H7 (cell line): ENCODE results near the gene MANBA. TPM values are rescaled to one million over a fixed set of nuclear protein-coding genes. Genes with fewer than 3 reads are reported as not detected.

Source experiments
- DNase-seq: peaks from one replicate; pipeline ENCODE4 v3.0.0; 2012
- H3K27me3 ChIP-seq: 2 replicates; pipeline ENCODE4 v1.6.0; 2011; ENCODE audit warnings: mild to moderate bottlenecking, low read length; ENCODE audit not compliant: control insufficient read depth, insufficient read depth
- H3K36me3 ChIP-seq: replicated peaks from 2 replicates; pipeline ENCODE4 v1.5.1; 2011; ENCODE audit warnings: low read length; ENCODE audit not compliant: control insufficient read depth, insufficient read depth
- H3K4me3 ChIP-seq: 2 replicates; pipeline ENCODE4 v1.5.1; 2011; ENCODE audit warnings: low read depth, mild to moderate bottlenecking, control low read depth, low read length, moderate library complexity; ENCODE audit not compliant: insufficient read depth
- total RNA-seq: library from RNA; depleted of rRNA; stranded (reverse); fragments of >200 nt; shearing (Covaris generic); gene quantifications from 2 replicates; pipeline ENCODE4 v1.2.3, GENCODE V29; 2014

The MANBA gene
- total RNA-seq, 1 experiment from 2014 or later = 16.1 TPM

GRCh38 chr4:102599886-102600285 is 160.9 kb downstream of the MANBA start:
- no peaks in the 10 kb centered on the region for H3K27me3 ChIP-seq
- no peak for DNase-seq
- H3K36me3 ChIP-seq = no peaks in the 10 kb centered on the region
- H3K4me3 ChIP-seq = no peak overlapping the region

- DNase-seq = no peak
- Histone ChIP-seq H3K4me3 (no peak overlapping the region), H3K36me3 (no peaks in the 10 kb centered on the region), H3K27me3 (no peaks in the 10 kb centered on the region)
Measured at GRCh38 chr4:102599455-102599854, 161.3 kb downstream of the MANBA start.

GRCh38 chr4:102598762-102599374 is 161.9 kb downstream of the MANBA start:
- no peak for DNase-seq
- H3K27me3 ChIP-seq = no peaks in the 10 kb centered on the region

DNA sequence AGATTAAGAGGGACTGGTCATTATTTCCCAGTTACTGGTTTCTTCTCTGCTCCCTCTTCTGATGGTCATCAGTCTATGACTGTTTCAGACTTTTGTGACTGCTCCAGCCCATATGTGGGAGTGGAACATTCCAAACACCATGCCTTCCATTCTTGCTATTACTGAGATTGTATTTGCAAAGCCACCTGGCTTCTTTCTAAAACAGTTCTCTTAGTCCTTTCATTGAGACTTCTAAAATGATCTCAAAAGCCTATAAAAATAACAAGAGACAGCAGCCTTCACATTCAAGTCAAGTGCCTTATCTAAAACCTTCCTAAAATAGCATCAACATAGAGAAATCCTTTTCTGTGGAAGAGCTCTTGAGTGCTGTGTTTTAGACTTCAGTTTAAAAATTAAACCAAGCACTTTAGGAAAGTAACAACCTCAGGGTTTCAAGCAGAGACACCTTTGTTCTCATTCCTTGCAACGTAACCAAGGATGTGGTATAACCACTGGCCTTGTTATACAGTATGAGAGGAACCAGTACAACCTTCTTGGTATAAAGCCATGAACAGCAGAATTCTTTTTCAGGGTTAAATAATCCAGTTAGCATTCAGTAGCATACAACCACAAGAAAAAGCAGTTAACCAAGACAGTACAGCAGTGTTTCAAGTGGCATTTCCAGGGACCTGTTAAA is 162.5 kb downstream of the MANBA start:
- H3K36me3 ChIP-seq = no peaks in the 10 kb centered on the region
- no peak for DNase-seq

More at GRCh38 chr4:102598762-102599374, 161.9 kb downstream of the MANBA start:
- H3K4me3 ChIP-seq = no peak overlapping the region
- H3K36me3 ChIP-seq = no peaks in the 10 kb centered on the region

GRCh38 chr4:102596532-102596931 is 164.2 kb downstream of the MANBA start:
- DNase-seq = no peak
- no peaks in the 10 kb centered on the region for H3K27me3 ChIP-seq
- H3K4me3 ChIP-seq = no peak overlapping the region
- H3K36me3 ChIP-seq = no peaks in the 10 kb centered on the region

More for the DNA sequence above, 162.5 kb downstream of the MANBA start:
- no peak overlapping the region for H3K4me3 ChIP-seq
- H3K27me3 ChIP-seq = no peaks in the 10 kb centered on the region

DNA sequence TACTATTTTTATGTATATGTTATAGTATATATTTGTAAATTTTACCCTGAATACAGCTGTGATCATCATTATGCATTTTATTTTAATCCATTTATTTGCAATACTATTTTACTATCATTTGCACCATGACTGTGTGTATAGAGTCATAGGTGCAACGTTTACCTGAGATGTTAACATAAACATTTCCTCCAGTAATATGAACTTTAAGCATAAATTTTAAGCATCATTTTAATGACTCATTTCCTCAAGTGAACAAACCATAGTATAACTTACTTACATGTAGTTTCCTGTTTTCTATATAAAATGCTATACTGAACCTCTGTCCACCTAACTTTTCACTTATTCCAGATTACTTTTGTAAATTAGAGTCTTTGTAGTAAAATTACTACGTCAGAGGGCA is 166.8 kb downstream of the MANBA start:
- H3K4me3 ChIP-seq = no peak overlapping the region
- DNase-seq = no peak
- H3K36me3 ChIP-seq = no peaks in the 10 kb centered on the region
- no peaks in the 10 kb centered on the region for H3K27me3 ChIP-seq

DNA sequence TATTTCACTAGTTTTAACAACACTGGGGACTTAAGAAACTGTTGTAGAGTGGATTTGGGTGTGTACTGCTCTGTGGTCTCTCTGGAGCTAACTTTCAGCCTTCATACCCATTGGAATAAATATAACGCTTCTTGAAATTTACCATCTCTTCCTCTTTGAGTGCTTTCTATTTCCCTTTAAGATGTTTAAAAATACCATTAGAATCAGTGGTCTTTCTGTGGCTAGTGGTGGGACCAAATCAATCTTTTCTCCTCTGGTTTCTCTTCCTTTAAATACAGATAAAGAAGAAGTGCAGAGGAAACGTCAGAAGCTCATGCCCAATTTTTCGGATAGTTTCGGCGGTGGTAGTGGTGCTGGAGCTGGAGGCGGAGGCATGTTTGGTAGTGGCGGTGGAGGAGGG is 167.6 kb downstream of the MANBA start:
- Histone ChIP-seq H3K36me3 (no peaks in the 10 kb centered on the region), H3K27me3 (no peaks in the 10 kb centered on the region), H3K4me3 (no peak overlapping the region)
- DNase-seq = no peak

GRCh38 chr4:102592256-102592655 is 168.5 kb downstream of the MANBA start:
- H3K36me3 ChIP-seq = no peaks in the 10 kb centered on the region
- DNase-seq = no peak
- no peaks in the 10 kb centered on the region for H3K27me3 ChIP-seq
- no peak overlapping the region for H3K4me3 ChIP-seq

GRCh38 chr4:102589743-102590142 is 171.0 kb downstream of the MANBA start:
- Histone ChIP-seq H3K27me3 (no peaks in the 10 kb centered on the region), H3K4me3 (no peak overlapping the region), H3K36me3 (no peaks in the 10 kb centered on the region)
- DNase-seq = no peak

DNA sequence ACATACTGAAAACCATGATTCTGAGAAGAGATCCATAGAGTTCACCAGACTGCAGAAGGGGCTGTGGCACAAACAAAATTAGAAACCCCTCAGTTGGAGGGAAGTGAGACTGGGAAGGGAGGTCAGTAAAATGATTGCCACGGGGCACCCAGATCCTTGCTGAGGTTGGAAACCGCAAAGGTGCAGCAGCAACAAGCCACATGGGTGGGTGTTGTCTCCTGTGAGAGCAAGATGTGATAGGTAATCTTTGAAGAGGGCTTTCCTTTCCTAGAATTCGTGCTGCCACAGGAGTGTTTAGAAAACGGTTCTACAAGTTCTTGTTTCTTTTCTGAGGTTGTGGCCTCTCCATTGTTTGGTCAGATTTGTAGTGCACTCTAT is 174.1 kb downstream of the MANBA start:
- H3K36me3 ChIP-seq = no peaks in the 10 kb centered on the region
- H3K4me3 ChIP-seq = no peak overlapping the region
- DNase-seq = no peak
- H3K27me3 ChIP-seq = no peaks in the 10 kb centered on the region

DNA sequence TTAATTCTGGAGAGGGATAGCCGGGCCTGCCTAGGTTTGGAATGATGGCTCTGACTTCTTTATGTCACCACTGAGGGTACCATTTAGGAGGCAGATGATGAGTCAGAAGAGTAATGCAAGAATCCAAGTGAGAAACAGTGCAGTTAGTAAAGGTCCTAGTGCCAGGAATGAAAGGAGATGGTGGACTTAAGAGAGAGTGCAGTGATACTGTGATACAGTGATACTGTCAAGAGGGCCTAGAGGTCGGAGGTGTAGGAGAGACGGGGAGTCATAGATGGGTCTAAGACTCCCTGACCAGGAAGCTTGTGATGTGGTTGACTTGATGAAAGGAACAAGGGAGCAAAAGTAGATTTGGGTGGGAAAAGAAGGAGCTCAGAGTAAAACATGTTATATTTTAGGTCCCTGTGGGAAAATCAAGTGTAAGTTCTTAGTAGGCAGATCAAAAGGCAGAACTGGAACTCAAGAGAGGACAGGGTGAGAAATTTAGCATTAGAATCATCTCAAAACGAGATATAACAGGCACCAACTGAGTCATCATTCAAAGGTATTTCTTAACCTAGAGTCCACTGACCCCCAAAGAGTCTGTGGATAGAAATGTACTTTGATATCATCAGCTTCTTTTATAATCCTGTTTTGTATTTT is 174.6 kb downstream of the MANBA start:
- DNase-seq = no peak
- no peak overlapping the region for H3K4me3 ChIP-seq
- H3K36me3 ChIP-seq = no peaks in the 10 kb centered on the region
- no peaks in the 10 kb centered on the region for H3K27me3 ChIP-seq

- Histone ChIP-seq H3K27me3 (no peaks in the 10 kb centered on the region), H3K4me3 (no peak overlapping the region), H3K36me3 (no peaks in the 10 kb centered on the region)
- DNase-seq = no peak
Measured at GRCh38 chr4:102585329-102585728, 175.4 kb downstream of the MANBA start.

DNA sequence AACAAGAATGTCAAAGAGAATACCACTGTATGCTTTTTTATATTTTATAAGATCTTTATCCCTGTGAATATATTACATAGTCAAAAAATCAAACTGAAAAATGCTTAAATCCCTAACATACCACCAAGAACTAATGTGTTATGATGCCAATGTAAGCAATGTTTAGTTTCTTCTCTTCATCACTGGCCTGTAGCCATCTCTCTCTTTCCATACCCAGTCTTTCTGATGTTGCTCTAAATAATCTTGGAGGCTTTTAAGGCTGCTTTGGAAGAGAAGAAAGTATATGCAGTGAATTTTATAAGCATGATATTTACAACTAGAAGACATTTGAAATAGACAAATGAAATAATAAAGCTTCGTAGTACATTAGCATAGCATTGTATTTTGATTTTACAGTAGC is 176.7 kb downstream of the MANBA start:
- H3K4me3 ChIP-seq = no peak overlapping the region

More for the DNA sequence above, 176.7 kb downstream of the MANBA start:
- no peaks in the 10 kb centered on the region for H3K36me3 ChIP-seq
- DNase-seq = no peak
- no peaks in the 10 kb centered on the region for H3K27me3 ChIP-seq
